ENCODE data around the gene MORN2.

GRCh38 chr2:38925982-38926381, 50.2 kb downstream of the MORN2 start:
- TF ChIP-seq CTCF (conservative IDR thresholded peaks at IDR 0.05), result no peak; the same call in 1 of the 2 replicates
- TF ChIP-seq ZFX (IDR thresholded peaks at IDR 0.05), result no peak
